Anterior cingulate cortex (tissue), 58 donors: ENCODE data around the gene GPR87.
A peak's percentile ranks its signal among the peaks of the same experiment; 100 is the strongest.

ENCODE experiments used
- DNase-seq, 58 donors: peaks; one replicate each; lab custom pipeline; 2025; lab: John Stamatoyannopoulos, UW

The GPR87 gene

DNA sequence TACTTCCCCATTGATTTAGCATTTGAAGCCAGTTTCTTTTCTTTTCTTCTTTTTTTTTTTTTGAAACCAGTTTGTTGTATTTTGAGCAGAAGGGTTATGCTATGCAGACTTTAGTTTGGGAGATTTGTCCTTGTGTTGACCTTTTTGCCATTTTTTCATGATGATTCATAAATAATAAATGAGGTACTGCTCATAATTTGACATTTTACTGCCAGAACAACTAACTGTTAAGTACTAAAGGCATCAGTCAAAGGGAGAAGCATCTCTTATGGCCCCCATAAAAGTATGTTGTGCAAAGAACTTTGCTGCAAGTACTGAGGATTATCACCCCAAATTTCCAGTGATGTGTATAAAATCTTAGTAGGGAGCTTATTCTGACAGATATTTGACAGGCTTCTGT is 1.7 kb upstream of the GPR87 start:
- no peak for DNase-seq

DNA sequence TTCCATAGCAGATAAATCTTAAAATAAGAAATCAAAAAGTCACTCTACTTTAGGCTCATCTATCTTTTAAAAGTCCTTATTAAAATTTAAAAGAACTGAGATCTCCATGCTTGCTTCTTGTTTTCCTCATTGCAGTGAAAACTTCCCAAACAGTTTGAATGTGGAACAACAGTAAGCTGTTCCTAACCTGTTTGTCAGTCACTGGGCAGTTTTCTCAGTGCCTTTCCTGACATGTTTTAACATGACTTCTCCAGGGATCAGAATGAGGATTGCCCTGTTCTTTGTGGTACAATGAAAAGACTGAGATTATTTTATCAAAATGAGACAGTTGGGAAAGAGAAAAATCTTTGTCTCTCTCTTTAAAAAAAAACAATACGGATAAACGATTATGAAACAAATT is 774 bp downstream of the GPR87 start:
- DNase-seq: no peak

DNA sequence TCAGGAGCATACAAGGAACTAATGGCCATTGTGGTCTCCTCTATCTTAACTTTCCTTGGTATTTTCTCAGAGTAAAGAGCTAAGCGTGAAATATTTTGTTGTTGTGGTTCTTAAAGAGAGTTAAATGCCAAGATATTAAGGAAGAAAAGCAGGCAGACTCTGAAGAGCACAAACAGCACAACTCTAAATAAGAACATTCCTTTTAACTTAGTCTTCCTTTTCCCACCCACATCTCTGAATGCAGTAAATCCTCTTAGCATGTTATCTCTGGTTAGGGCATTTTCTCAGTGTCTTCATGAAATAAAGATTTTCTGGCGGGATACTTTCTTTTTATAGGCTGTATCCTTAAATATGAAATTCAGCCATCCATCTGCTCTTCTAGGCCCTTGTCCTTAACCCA is 1.5 kb downstream of the GPR87 start:
- DNase-seq: no peak

DNA sequence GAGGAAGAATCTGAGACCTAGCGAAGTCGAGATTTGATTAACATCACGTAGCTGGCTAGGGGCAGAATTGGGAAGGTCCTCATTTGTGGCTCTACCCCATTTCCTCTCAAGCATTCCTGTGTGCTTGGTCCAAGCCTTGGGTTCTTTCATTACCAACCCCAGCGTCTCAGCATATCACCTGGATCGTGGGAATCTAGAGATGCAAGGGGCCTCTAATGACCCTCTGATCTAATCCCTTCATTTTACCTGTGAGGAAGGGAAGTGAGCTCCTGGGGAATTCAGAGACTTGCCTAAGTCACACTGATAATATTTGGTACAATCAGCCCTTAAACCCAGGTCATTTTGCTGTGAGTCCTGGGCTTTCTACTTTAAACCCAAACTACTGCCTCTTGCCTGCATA is 2.0 kb downstream of the GPR87 start:
- no peak for DNase-seq

DNA sequence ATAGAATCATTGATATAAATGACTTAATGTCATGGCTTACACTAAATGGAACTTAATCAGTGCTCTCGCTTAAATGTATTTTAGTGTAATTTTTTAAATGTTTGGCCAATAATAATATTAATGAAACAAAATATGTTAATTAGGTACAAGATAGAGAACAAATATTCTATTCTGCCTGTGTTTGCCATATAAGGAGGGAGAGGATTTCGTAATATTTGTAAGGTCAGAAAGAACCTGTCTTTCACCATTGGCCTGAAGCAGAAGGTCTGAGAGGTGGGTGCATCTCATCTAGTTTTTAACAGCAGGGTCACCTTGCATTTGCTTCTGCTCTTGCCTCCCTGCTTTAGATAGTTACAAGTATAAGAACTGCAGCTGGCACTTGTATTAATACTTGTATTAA is 2.5 kb downstream of the GPR87 start:
- DNase-seq: no peak

DNA sequence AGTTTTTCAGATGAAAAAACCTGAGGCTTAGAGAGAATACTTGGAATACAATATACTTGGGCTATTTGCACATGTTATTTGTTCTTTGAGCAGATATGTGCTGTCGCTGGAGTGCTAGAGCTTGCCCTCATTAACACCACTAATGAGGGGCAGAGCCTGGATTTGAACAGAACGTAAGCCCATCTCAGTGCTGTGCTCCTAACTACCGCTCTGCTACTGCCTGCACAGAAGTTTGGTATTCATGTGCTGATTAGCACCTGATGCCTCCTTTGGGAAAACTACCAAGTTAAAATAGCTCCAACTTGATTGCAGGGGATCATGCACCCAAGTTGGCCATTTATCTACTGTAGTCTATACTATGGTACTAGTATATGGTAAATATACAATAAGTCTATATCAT is 3.6 kb downstream of the GPR87 start:
- DNase-seq: no peak

DNA sequence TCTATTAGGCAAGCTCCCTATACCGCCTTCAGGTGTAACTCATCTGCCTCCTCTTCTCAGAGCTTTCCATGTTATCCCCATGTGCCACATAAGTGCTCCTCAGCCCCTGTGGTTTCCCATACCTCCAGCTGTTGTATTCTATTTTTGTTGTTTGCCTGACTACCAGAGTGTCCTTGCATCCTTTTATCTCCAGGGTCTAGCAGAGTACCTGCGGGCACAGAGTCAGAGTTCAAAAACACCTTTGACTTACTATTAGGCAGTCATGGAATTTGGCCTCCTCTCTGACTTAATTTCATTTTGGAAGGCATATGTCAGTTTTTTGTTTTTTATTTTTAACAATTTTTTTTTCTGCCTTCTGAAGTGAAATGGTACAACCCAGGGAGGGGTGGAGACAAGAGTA is 7.1 kb downstream of the GPR87 start:
- DNase-seq: no peak

DNA sequence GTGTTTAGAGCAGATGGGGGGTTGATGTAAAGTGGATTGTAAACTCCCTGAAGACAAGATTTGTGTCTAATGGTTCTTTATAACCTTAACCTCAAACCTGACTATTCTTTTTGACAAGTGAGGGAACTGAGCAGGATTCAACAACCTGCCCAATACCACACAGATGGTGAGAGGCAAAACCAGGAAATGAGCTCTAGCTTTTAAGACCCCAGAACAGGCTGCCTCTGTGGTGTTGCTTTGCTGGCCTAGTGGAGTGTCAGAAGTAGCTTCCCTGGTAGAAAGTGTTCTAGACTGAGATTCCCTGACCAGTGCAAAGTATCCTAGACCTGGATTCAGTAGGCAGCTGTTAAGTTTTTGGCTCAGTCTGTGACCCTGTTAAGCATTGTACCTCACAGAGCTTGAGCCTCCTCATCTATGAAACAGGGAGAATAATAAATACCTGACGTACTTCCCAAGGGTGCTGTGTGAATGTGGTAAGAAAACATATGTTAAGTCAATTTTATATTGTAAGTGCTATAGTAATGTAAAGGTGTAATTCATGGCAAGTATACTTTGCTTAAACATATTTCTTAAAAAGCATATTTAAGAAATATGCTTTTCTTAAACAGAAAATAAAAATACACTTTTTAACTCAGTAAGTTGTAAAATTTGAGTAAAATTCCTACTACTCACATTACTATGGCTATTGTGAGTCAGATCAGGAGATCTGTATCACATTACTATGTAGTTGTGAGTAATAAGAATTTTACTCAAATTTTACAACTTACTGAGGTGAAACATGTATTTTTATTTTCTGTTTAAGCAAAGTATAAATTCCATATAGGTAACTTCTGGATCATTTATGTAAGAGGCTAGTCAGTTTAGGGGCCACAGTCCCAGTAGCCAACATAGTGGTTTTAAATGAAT is 8.8 kb downstream of the GPR87 start:
- DNase-seq: no peak

DNA sequence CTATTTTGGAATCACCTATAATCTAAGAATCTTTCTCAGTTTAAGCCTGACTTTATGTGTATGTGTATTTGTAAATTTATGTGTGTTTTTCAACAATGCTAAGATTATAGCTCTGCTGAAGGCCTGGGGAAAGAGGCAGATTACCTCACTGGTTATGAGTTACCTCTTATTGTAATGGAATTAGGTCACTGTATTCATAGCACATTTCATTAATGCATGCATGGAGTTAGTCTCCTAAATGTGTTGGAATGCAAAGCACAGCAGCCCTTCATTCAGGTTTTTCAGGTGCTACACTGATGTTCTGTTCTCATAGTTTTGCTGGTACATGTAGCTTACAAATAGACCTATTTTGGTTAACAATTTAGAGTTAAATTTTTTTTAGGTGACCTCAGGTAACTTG is 9.5 kb downstream of the GPR87 start:
- DNase-seq: no peak

DNA sequence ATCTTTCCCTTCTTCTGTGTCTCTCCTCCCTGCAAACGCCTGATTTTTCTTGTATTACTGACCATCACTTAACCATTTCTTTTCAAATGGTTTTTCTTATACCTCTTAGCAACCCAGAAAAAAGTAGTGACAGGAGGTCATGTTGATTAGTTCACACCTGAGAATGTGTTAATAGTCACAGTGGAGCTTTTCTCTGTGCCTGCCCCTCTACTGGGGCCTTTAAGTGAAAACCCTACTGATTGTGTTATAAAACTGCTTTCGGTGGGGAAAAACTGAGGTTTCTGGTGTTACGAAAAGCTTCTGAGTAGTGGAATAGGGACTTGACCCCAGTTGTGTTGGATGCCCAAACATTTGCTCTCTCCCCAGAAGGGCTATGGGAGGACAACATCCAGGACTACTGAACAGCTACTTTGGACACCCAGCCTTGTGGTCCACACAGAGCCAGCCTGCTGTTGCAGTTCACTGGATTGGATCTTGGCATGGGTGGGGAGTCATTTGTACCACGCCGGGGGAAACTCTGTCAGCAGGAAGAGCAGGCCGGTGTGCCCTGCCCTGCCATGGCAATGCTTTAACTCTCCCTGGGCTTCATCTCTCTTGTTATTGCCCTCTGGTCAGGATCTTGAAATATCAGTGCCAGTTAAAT is 10.3 kb downstream of the GPR87 start:
- no peak for DNase-seq

DNA sequence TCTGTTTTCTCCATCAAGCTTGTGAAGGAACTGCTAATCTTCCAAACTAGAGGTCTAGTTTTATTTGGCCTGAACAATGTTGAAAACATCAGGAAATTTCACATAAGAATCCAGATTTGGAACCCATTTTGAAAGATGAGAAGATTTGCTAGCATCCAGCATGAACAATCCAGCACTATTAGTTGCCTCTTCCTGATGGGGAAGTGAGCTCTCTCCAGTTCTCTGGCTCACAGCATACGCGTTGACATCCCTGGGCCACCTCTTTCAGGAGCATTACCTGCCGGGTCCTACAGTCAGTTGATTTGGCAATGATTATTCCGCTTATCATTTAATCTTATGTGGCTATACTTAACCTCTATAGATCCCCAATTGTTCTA is 10.9 kb downstream of the GPR87 start:
- no peak for DNase-seq

DNA sequence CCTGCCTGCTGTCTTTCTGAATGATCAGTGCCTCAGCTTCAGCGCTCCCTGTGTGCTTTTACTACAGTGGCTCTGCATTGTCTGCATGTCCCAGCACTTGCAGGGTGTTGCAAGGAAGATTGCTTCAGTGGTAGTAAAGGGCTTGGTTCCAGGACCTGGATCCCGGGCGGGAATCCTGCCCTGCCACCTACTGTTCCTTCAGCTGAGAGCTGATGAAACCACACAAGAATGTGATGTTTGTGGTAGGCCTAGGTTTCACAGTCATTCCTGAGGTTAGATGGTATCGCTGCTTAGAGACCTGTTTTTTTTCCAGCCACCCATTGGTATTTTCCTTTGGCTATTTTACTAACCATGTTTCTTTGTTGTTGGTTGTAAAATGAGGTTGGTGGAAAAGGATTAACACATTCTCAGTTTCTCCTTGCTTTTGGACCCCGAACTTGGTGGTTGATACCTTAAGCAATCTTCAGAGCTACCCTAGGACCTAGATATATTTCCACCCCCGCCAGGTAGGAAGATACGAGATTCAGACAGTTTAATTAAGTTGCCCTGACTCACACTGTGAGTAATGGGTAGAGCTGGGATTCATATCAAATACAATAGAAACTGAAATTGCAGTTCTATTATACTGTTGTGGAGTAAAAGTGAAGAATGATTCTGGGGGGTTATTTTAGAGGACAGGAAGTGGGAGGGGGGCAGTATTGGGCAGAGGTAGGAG is 11.4 kb downstream of the GPR87 start:
- DNase-seq: peak in 5 of 58 donors; percentile 2 to 61 (median 8)

DNA sequence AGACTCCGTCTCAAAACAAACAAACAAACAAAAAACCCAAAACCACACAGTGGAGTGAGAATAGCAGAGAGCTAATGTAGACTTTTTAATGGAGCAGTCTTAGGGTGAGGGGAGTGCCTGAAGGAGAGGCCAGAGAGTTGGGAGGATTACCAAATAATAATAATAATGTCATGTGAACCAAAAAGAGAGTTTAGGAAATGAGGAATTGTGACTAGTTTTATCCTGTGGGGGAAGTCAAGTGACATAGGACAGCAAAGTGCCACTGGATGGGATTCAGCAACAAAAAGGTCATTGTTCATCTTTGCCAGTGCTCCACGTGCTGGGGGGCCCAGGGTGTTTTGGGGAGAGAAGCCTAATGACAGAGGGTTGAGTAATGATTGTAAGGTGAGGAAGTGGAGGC is 12.9 kb downstream of the GPR87 start:
- no peak for DNase-seq

DNA sequence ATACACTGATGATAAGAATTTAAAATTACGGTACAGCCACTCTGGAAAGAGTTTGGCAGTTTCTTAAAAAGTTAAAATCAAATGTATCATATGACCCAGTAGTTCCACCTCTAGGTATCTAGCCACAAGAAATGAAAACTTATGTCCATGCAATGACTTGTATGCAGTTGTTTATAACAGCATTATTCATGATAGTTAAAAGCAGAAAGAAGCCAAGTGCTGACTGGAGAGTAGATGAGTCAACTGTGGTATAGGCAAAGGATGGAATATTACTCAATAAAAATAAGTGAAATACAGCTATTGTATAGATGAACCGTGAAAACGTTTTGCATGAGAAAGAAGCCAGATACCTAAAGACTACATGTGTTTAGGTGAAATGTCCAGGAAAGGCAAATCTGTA is 14.8 kb downstream of the GPR87 start:
- no peak for DNase-seq

DNA sequence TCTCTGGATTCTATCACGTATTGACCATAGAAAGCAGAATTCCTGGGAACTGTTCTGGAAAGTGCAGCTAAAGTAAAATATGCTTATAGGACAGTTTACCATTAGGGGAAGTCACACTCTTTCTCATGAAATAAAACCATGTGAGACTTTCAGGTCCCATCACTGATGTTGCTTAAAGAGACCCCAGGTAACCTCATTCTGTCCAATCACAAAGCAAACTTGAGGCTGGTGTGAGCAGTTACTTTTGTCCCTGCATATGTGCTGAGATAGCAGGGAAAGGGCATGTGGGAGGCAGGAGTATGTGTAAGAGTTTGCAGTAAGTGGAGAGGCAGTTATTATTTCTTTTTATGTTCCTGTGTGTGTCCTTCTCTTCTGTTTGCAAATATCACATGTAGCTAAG is 16.1 kb downstream of the GPR87 start:
- no peak for DNase-seq

DNA sequence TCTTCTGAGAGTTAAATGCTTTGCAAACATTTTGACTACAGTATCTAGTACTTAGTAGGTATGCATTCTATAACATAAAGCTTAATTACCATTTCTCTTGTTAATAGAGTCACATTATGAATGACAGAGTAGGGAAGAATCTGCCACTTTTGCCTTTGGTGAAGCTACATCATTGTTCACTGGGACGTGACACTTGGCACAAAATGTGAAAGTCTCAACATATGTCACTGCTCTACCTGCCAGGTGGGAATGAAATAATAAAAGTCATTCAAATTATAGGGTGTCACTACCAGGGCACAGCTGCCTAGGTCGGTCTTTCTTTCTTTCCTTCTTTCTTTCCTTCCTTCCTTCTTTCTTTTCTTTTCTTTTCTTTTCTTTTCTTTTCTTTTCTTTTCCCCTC is 17.6 kb downstream of the GPR87 start:
- no peak for DNase-seq

DNA sequence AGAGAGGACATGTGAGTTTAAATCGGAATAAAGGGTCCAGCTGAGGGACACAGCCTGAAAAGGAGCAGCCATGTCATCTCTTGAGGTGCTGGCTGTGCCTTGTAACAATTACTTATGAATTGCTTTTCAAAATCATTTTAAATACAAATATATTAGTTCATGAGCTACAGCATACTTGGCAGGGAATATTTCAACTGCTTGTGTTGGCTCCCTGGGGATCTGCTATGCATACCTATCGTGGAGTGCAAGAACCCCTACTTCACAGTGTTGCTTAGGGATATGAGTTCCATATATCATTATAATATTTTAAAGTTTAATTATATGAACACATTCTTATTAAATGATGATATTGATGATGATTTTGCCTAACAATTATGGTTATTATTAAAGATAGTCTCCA is 19.2 kb downstream of the GPR87 start:
- DNase-seq: no peak

DNA sequence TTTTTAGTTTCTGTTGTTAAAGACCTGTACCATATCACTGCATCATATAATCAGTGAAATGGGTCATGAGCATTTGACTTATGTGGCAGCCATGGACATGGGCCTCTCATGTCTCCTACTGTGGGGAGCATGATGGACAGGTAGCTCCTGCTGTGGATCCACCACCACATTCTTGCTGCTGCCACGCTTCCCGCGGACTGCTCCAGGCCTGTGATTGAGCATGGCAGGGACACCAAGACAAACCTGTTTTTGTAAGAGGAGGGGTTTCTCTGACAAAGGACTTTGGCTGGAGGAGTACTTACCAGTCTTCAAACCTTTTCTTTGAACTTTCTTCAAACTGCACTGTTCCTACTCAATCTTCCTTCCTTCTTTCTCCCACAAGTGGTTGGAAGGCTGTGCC is 20.4 kb downstream of the GPR87 start:
- DNase-seq: no peak

DNA sequence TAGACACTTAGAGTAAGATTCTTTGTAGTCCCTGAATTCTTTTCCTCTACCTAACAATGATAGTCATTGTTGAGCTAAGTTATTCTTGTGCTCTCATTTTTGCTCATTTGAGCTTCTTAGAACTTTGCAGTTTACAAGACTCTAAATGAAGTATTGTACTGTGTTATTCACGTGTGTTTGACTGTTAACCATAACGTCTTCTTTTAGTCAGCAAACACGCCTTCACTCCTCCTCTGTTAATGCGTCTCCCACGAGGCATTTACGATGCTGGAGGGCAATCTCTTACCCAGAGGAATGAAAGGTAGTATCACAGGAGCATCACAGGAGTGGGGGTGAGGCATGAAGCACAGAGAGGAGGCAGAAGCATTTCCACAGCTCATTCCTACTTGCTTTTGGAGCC is 23.5 kb downstream of the GPR87 start:
- no peak for DNase-seq

DNA sequence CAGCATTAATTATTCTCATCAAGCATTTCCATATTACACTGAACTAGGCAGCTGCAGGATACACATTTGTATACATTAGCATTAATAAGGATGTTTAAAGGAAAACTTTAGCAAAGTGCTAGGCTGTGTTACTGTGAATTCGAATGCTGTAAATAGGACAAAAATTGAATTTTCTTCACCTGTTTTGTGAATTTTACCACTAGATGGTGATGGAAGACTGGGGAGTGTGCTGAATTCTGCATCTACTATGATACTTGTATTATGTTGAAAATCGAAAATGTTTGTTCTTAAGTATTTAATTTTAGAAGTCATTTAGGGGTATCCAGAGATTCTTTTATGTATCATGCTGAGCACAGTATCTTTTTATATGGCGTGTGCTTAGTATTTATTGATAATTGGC is 25.9 kb downstream of the GPR87 start:
- no peak for DNase-seq

DNA sequence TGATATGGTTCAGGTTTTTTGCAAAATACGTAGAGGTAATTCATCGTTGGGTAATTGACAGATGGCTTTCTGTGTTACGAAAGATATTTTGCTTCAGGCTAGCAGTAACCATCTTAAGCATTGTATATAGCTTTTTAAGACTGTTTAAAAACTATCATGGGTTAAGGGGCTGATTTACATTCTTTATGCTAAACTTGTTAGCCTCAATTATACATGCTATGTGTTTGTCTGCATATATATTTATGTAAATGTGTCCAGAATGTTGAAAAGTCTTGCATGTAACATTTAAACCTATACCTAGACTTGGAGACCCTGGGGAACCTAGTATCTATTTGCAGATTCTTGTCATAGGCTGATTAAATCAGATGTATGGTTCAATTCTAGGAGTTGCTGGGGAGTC is 27.2 kb downstream of the GPR87 start:
- DNase-seq: no peak

DNA sequence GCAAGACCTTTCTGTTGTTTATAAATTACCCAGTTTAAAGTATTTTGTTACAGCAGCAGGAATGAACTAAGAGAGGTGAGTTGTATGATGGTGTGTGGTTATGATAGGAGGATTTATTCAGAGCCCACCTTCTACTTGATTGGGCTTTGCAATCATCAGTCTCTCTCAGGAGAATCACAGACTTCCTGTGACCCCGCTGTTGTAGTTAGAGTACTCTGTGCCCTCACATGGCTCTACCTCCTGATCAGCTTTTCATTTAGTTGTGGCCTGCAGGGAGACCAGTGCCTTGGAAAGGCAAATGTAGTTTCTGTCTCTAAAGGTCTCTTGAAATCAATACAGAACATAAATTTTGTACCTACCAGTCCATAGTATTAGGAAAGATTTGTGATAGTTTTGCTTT is 30.7 kb downstream of the GPR87 start:
- DNase-seq: no peak
